ENCODE data around the gene RBM4. TPM values are rescaled to one million over a fixed set of nuclear protein-coding genes. Genes with fewer than 3 reads are reported as not detected.

The RBM4 gene
- total and polyA plus RNA-seq, 2 of the 13 experiments (the other 11 are each of a cell fraction or from before 2014, with no cell fraction given) = 126 to 136 TPM

DNA sequence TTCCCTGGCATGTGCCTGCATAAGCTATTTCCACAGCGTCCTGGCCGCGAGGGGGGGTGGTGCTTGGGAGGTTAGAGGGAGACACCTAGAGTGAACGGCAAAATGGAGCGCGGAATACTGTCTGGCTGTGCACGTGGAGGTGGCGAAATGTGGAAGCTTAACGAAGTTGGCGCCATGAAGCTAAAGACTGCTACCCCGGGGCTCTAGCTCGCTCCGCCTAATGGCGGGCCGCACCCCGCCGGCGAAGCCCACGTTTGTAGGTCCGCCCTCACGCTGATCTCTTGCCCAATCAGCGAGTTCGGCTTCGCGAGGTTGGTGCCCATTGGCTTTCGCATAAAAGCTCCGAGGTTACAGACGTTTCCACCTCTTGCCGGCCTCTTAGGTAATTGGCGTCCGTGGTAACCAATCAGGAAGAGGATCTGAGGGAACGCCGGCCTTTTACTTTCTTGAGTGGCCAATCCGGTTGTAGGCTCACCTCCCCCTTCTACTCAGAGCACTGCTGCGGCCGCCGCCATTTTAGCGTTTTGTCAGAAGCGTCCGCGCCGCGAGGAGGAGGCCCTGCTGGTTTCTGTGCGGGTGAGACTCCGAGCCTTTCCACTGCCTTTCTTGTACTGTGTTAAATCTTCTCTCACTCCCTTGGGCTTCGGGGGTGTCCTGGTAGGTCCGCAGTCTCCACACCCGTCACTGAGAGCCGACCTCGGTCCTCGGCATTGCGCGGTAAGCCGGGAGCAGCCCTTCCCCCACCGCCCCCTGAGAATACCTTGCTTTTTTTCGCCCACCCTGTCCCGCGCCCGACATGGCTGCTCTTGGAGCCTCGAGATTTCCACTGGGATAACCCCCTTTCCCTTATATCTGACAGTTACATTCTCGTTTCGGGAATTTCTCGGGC, at the start of gene RBM4 (continued):
- TF ChIP-seq, protein P1, sequence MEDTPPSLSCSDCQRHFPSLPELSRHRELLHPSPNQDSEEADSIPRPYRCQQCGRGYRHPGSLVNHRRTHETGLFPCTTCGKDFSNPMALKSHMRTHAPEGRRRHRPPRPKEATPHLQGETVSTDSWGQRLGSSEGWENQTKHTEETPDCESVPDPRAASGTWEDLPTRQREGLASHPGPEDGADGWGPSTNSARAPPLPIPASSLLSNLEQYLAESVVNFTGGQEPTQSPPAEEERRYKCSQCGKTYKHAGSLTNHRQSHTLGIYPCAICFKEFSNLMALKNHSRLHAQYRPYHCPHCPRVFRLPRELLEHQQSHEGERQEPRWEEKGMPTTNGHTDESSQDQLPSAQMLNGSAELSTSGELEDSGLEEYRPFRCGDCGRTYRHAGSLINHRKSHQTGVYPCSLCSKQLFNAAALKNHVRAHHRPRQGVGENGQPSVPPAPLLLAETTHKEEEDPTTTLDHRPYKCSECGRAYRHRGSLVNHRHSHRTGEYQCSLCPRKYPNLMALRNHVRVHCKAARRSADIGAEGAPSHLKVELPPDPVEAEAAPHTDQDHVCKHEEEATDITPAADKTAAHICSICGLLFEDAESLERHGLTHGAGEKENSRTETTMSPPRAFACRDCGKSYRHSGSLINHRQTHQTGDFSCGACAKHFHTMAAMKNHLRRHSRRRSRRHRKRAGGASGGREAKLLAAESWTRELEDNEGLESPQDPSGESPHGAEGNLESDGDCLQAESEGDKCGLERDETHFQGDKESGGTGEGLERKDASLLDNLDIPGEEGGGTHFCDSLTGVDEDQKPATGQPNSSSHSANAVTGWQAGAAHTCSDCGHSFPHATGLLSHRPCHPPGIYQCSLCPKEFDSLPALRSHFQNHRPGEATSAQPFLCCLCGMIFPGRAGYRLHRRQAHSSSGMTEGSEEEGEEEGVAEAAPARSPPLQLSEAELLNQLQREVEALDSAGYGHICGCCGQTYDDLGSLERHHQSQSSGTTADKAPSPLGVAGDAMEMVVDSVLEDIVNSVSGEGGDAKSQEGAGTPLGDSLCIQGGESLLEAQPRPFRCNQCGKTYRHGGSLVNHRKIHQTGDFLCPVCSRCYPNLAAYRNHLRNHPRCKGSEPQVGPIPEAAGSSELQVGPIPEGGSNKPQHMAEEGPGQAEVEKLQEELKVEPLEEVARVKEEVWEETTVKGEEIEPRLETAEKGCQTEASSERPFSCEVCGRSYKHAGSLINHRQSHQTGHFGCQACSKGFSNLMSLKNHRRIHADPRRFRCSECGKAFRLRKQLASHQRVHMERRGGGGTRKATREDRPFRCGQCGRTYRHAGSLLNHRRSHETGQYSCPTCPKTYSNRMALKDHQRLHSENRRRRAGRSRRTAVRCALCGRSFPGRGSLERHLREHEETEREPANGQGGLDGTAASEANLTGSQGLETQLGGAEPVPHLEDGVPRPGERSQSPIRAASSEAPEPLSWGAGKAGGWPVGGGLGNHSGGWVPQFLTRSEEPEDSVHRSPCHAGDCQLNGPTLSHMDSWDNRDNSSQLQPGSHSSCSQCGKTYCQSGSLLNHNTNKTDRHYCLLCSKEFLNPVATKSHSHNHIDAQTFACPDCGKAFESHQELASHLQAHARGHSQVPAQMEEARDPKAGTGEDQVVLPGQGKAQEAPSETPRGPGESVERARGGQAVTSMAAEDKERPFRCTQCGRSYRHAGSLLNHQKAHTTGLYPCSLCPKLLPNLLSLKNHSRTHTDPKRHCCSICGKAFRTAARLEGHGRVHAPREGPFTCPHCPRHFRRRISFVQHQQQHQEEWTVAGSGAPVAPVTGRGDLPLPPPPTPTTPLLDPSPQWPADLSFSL (CRISPR knock-in tag; IDR thresholded peaks at IDR 0.05) = 0 out of 2 replicates have a peak, but pooled peaks have one; percentile 28
- TF ChIP-seq SP5 (CRISPR knock-in tag; IDR thresholded peaks at IDR 0.05; ENCODE audit: borderline replicate concordance, low read depth) = no peak
- TF ChIP-seq ZNF256 (CRISPR knock-in tag; conservative IDR thresholded peaks at IDR 0.05) = 0 out of 2 replicates have a peak, but pooled peaks have one; percentile 3
- TF ChIP-seq, protein P2, sequence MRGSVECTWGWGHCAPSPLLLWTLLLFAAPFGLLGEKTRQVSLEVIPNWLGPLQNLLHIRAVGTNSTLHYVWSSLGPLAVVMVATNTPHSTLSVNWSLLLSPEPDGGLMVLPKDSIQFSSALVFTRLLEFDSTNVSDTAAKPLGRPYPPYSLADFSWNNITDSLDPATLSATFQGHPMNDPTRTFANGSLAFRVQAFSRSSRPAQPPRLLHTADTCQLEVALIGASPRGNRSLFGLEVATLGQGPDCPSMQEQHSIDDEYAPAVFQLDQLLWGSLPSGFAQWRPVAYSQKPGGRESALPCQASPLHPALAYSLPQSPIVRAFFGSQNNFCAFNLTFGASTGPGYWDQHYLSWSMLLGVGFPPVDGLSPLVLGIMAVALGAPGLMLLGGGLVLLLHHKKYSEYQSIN (CRISPR knock-in tag; IDR thresholded peaks at IDR 0.05; ENCODE audit: borderline replicate concordance) = no peak
- peak; percentile 67; the same call in 1 of the 2 replicates for TF ChIP-seq ZNF776 (CRISPR knock-in tag; IDR thresholded peaks at IDR 0.05)
- peak; percentile 44 for TF ChIP-seq ZNF160 (CRISPR knock-in tag; IDR thresholded peaks at IDR 0.05)
- TF ChIP-seq KDM2A (CRISPR knock-in tag; IDR thresholded peaks at IDR 0.05; ENCODE audit: borderline replicate concordance, low read depth) = peak; percentile 100
- TF ChIP-seq, protein P3, sequence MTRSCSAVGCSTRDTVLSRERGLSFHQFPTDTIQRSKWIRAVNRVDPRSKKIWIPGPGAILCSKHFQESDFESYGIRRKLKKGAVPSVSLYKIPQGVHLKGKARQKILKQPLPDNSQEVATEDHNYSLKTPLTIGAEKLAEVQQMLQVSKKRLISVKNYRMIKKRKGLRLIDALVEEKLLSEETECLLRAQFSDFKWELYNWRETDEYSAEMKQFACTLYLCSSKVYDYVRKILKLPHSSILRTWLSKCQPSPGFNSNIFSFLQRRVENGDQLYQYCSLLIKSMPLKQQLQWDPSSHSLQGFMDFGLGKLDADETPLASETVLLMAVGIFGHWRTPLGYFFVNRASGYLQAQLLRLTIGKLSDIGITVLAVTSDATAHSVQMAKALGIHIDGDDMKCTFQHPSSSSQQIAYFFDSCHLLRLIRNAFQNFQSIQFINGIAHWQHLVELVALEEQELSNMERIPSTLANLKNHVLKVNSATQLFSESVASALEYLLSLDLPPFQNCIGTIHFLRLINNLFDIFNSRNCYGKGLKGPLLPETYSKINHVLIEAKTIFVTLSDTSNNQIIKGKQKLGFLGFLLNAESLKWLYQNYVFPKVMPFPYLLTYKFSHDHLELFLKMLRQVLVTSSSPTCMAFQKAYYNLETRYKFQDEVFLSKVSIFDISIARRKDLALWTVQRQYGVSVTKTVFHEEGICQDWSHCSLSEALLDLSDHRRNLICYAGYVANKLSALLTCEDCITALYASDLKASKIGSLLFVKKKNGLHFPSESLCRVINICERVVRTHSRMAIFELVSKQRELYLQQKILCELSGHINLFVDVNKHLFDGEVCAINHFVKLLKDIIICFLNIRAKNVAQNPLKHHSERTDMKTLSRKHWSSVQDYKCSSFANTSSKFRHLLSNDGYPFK (CRISPR knock-in tag; IDR thresholded peaks at IDR 0.05; ENCODE audit: borderline replicate concordance) = peak; percentile 92; the same call in 1 of the 2 replicates
- no peak for TF ChIP-seq MED13 (CRISPR knock-in tag; IDR thresholded peaks at IDR 0.05)
- TF ChIP-seq ZNF678 (CRISPR knock-in tag; IDR thresholded peaks at IDR 0.05) = no peak
- TF ChIP-seq ZNF232 (CRISPR knock-in tag; IDR thresholded peaks at IDR 0.05; ENCODE audit: borderline replicate concordance) = no peak
- no peak for TF ChIP-seq MTF2 (CRISPR knock-in tag; IDR thresholded peaks at IDR 0.05; ENCODE audit: borderline replicate concordance)
- TF ChIP-seq, protein P4, sequence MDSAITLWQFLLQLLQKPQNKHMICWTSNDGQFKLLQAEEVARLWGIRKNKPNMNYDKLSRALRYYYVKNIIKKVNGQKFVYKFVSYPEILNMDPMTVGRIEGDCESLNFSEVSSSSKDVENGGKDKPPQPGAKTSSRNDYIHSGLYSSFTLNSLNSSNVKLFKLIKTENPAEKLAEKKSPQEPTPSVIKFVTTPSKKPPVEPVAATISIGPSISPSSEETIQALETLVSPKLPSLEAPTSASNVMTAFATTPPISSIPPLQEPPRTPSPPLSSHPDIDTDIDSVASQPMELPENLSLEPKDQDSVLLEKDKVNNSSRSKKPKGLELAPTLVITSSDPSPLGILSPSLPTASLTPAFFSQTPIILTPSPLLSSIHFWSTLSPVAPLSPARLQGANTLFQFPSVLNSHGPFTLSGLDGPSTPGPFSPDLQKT (CRISPR knock-in tag; IDR thresholded peaks at IDR 0.05; ENCODE audit: borderline replicate concordance) = no peak
- no peak for TF ChIP-seq ZNF367 (CRISPR knock-in tag; IDR thresholded peaks at IDR 0.05; ENCODE audit: borderline replicate concordance)
- no peak for TF ChIP-seq ZNF124 (CRISPR knock-in tag; IDR thresholded peaks at IDR 0.05)

Measured in HepG2 (cell line).